Tibial nerve (tissue), 4 donors: ENCODE measurements around the gene UBXN4. TPM values are rescaled to one million over a fixed set of nuclear protein-coding genes. Genes with fewer than 3 reads are reported as not detected.

ENCODE experiments used
- DNase-seq, 2 donors: peaks; one replicate each; pipeline ENCODE4 v3.0.0-alpha.2; 2019; ENCODE audit warnings: low spot score in 2 of 2
- H3K27ac ChIP-seq, 4 donors: fragments of 200-600 bp; sonication (generic) in 3 of 4; one replicate each; pipeline ENCODE4 v1.5.1; 2017 to 2019; ENCODE audit warnings: mild to moderate bottlenecking in 1 of 4
- H3K27me3 ChIP-seq, 2 donors: fragments of 200-600 bp; sonication (generic) in 1 of 2; one replicate each; pipeline versions ENCODE4 v1.5.1 to v1.6.0; 2017 to 2019
- H3K36me3 ChIP-seq, 3 donors: fragments of 200-600 bp; sonication (generic); one replicate each; pipeline ENCODE4 v1.5.1; 2018 to 2019
- H3K4me1 ChIP-seq, 4 donors: fragments of 200-600 bp; sonication (generic) in 3 of 4; one replicate each; pipeline ENCODE4 v1.5.1; 2017 to 2019
- H3K4me3 ChIP-seq, 4 donors: fragments of 200-600 bp; sonication (generic) in 3 of 4; one replicate each; pipeline ENCODE4 v1.5.1; 2017 to 2019; ENCODE audit warnings: mild to moderate bottlenecking in 1 of 4, moderate library complexity in 1 of 4
- H3K9me3 ChIP-seq, 4 donors: fragments of 200-600 bp; sonication (generic) in 3 of 4; one replicate each; pipeline ENCODE4 v1.5.1; 2017 to 2019
- EP300 ChIP-seq, 2 donors: sonication (generic); formaldehyde crosslinking; IDR thresholded peaks; one replicate each; pipeline ENCODE4 v1.6.1; 2017; ENCODE audit warnings: antibody characterized with exemption in 2 of 2, mild to moderate bottlenecking in 1 of 2
- POLR2A ChIP-seq, 2 donors: fragments of 450-650 bp; IDR thresholded peaks; one replicate each; pipeline ENCODE4 v1.6.1; 2017; ENCODE audit warnings: antibody characterized with exemption in 2 of 2, mild to moderate bottlenecking in 2 of 2, moderate library complexity in 2 of 2
- WGBS, 2 donors: methylation state at CpG; one replicate each; pipeline ENCODE4 v1.1.5; 2018; 5-methylcytosine and 5-hydroxymethylcytosine counted together
- total RNA-seq, 4 donors: library from RNA; depleted of rRNA; stranded (reverse); fragments of >200 nt; gene quantifications; one replicate each; pipeline ENCODE4 v1.1.0, GENCODE V29; 2016
- TF ChIP-seq, protein P1 (sequence below), 5 experiments: fragments of 200-600 bp in 3 of 5; fragments of 450-650 bp in 2 of 5; sonication (generic) in 3 of 5; IDR thresholded peaks; one replicate each; pipeline ENCODE4 v1.5.1; 2016 to 2019; ENCODE audit warnings: antibody characterized with exemption in 5 of 5, mild to moderate bottlenecking in 3 of 5, moderate library complexity in 2 of 5

UBXN4 gene
- total RNA-seq, 4 donors from 2014 or later, result 57.6 to 72.0 (median 63.3) TPM

DNA sequence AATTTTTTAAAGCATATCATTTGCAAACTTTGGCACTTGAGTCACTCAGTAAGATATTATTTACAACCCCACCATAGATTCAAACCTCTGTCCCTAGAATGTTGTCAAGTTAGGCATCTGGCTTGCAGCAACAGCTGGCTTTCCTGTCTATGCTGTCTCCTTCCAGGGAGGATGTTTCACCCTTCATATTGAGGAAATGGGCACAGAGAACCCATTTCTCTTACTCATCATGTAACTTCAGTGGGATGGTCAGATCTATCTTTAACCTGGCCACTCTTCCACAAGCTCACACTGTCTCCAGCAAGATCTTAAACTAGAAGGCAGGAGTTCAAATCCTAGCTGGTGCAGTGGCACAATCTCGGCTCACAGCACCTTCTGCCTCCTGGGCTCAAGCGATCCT is 79.5 kb downstream of the UBXN4 start:
- TF ChIP-seq EP300 (IDR thresholded peaks at IDR 0.05), result no peak
- TF ChIP-seq, protein P1, sequence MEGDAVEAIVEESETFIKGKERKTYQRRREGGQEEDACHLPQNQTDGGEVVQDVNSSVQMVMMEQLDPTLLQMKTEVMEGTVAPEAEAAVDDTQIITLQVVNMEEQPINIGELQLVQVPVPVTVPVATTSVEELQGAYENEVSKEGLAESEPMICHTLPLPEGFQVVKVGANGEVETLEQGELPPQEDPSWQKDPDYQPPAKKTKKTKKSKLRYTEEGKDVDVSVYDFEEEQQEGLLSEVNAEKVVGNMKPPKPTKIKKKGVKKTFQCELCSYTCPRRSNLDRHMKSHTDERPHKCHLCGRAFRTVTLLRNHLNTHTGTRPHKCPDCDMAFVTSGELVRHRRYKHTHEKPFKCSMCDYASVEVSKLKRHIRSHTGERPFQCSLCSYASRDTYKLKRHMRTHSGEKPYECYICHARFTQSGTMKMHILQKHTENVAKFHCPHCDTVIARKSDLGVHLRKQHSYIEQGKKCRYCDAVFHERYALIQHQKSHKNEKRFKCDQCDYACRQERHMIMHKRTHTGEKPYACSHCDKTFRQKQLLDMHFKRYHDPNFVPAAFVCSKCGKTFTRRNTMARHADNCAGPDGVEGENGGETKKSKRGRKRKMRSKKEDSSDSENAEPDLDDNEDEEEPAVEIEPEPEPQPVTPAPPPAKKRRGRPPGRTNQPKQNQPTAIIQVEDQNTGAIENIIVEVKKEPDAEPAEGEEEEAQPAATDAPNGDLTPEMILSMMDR (IDR thresholded peaks at IDR 0.05), result no peak
- Histone ChIP-seq H3K9me3 (peaks cover 0 to 20% (median 0%) of the 10 kb centered on the region in 4 donors), H3K27ac (no peak overlapping the region), H3K4me1 (no peaks in the 10 kb centered on the region), H3K4me3 (no peak overlapping the region), H3K27me3 (no peaks in the 10 kb centered on the region), H3K36me3 (no peaks in the 10 kb centered on the region)
- whole genome bisulfite sequencing, 2 donors, result 97 to 100% methylated on average over 2 of the region's 2 CpGs
- no peak for DNase-seq

DNA sequence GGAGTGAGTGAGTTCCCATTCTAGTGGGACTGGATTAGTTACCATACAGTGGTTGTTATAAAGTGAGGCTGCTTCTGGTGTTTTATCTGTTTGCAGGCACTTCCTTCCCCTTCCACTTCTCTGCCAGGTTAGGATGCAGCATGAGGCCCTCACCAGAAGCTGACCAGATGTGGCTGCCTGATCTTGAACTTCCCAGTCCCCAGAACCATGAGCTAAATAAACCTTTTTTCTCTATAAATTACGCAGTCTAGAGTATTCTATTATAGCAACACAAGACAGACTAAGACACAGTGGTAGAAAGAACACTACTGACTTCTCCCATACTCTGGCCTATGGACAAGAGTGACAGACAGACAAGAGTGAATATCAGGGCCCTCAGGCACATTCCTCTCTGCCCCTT is 81.2 kb downstream of the UBXN4 start:
- H3K27me3 ChIP-seq, result no peaks in the 10 kb centered on the region
- no peak overlapping the region for H3K27ac ChIP-seq
- no peak overlapping the region for H3K4me3 ChIP-seq
- no peak for TF ChIP-seq POLR2A (IDR thresholded peaks at IDR 0.05)
- TF ChIP-seq, protein P1 (IDR thresholded peaks at IDR 0.05), result no peak
- no peak for TF ChIP-seq EP300 (IDR thresholded peaks at IDR 0.05)
- 82 to 86% methylated on average over 1 of the region's 1 CpG for WGBS, 2 donors
- no peaks in the 10 kb centered on the region for H3K4me1 ChIP-seq
- no peaks in the 10 kb centered on the region for H3K36me3 ChIP-seq
- DNase-seq, result no peak
- H3K9me3 ChIP-seq, result peaks cover 0 to 20% (median 0%) of the 10 kb centered on the region in 4 donors

DNA sequence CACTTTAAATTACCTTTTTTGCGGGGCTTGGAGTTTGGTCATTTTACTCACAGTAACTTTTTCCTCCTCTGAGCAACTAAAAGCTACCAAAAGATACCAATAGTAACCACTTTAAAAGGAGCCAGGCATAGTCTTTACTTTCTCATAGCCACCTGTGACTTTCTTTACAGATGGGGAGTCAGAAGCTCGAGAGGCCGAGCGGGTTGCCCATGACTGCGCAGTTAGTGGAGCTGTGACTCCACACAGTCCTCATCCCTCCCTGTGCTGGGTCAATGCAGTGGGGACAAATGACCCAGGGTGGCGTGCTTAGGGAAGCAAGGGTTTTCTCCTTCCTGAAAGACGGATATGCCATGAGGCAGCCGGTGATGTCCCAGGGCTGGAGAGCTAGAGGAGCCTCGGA is 83.5 kb downstream of the UBXN4 start:
- Histone ChIP-seq H3K9me3 (peaks cover 0 to 17% (median 0%) of the 10 kb centered on the region in 4 donors), H3K4me1 (no peaks in the 10 kb centered on the region), H3K27me3 (no peaks in the 10 kb centered on the region), H3K27ac (no peak overlapping the region), H3K4me3 (no peak overlapping the region), H3K36me3 (no peaks in the 10 kb centered on the region)
- DNase-seq, result no peak
- 87 to 89% methylated on average over 9 of the region's 9 CpGs for WGBS, 2 donors
- TF ChIP-seq POLR2A (IDR thresholded peaks at IDR 0.05), result no peak
- TF ChIP-seq, protein P1 (IDR thresholded peaks at IDR 0.05), result no peak
- TF ChIP-seq EP300 (IDR thresholded peaks at IDR 0.05), result no peak

DNA sequence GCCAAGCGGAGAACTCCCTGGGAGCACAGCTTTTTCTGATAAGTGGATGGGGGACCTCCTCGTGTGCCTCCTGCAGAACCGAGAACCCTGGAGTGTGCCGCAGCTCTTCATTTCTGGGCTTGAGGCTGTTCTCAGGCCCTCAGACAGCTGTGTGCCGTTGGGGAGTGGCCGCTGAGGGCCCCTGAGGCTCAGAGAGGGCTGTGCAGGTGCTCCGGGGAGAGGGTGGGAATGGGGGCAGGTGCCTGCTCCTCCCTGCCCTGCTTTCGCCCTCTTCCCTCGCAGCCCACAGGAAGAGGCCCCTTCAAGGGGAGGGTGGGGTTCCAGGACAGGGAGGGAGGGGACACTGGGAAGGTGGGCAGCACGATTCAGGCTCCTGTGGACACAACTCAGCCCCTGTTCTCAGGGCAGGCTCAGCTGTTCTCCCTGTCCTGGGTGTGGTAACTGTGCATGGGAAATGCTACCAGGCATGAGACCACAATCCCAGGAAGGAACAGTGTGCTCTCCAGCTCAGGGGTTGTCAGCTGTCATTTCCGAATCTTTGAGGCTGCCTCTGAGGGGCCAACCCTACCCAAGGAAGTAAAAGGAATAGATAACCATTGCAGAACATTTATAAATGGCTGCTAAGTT is 84.0 kb downstream of the UBXN4 start:
- Histone ChIP-seq H3K4me1 (no peaks in the 10 kb centered on the region), H3K36me3 (no peaks in the 10 kb centered on the region), H3K4me3 (no peak overlapping the region), H3K9me3 (peaks cover 0 to 17% (median 0%) of the 10 kb centered on the region in 4 donors), H3K27ac (no peak overlapping the region), H3K27me3 (no peaks in the 10 kb centered on the region)
- WGBS, 2 donors, result 47 to 57% methylated on average over 11 of the region's 11 CpGs
- TF ChIP-seq EP300 (IDR thresholded peaks at IDR 0.05) (no peak), POLR2A (IDR thresholded peaks at IDR 0.05) (no peak)
- TF ChIP-seq, protein P1 (IDR thresholded peaks at IDR 0.05), result no peak
- DNase-seq, result no peak

DNA sequence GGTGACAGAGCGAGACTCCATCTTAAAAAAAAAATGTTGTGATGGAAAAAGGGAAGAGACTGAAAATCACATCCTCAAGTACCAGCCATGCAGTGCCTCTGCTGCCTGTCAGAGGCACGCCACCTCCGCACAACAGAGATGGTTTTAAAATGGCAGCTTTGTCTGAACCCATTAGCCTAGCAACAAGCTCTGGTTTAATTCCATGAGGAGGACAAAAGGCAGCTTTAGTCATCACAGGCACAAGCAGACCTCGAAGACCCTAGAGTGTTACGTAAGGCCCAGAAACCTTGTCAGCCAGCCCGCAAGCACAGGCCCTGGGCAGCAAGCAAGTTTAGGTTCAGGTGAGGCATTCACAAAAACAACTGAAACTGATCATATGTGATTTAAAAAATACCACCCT is 84.9 kb downstream of the UBXN4 start:
- Histone ChIP-seq H3K9me3 (peaks cover 0 to 17% (median 0%) of the 10 kb centered on the region in 4 donors), H3K27ac (no peak overlapping the region), H3K4me1 (no peaks in the 10 kb centered on the region), H3K4me3 (no peak overlapping the region), H3K36me3 (no peaks in the 10 kb centered on the region), H3K27me3 (no peaks in the 10 kb centered on the region)
- TF ChIP-seq, protein P1 (IDR thresholded peaks at IDR 0.05), result no peak
- no peak for TF ChIP-seq POLR2A (IDR thresholded peaks at IDR 0.05)
- no peak for TF ChIP-seq EP300 (IDR thresholded peaks at IDR 0.05)
- WGBS, 2 donors, result 57 to 64% methylated on average over 6 of the region's 6 CpGs
- no peak for DNase-seq
